Stimulated activated CD8-positive, alpha-beta memory T cell treated with anti-CD3 and anti-CD28 coated beads, Interleukin-7, amount 100 ng/mL, for 24 hours (primary cell): ENCODE data around the gene SMIM9.
A peak's percentile ranks its signal among the peaks of the same experiment; 100 is the strongest.

Experiments used
- DNase-seq: peaks from one replicate; pipeline ENCODE4 v3.0.0-alpha.2; 2020; ENCODE audit warnings: low read depth

SMIM9 gene

DNA sequence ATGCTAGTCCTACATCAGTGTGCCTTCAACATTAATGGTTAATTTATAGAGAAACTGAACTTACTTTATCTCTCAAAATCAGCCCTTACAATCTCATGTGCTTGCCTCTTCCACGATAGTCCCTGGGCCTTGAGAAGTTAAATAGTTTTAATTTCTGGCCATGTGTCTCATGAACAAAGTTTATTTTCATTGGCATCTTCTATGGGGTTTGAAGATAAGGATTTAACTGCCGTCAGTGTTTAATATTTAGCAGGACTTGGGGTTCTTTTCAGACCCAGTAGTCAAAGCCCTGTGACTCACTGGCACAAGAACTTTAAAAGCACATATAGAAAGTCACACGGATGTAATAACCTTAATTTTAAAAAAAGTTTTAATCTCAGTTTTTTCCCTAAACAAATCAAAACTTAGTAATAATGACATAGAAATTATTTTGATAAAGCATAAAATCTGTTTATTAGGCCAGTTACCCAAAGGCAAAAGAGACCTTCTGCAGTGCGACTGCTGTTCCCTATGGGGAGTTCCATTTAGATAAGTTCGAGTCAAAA lies 19.1 kb downstream of the SMIM9 start:
- DNase-seq: no peak

DNA sequence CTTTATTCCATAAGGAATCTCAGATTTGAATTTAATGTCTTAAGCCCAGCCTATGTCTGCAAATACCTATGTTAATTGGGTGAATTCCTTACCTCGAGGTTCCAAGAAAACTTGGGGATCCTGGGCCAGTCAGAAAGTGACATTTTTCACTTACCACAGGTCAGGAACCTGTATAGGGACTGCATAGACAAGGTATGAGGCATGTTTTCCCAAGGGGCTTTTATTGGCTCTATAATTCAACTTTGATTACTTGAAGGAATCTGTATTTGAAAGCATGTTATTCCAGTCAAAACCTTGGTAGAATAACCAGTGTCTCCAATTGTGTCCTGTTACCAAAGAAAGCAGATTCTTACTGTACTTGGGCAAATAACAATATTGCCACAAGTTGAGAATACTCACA lies 20.7 kb downstream of the SMIM9 start:
- no peak for DNase-seq

DNA sequence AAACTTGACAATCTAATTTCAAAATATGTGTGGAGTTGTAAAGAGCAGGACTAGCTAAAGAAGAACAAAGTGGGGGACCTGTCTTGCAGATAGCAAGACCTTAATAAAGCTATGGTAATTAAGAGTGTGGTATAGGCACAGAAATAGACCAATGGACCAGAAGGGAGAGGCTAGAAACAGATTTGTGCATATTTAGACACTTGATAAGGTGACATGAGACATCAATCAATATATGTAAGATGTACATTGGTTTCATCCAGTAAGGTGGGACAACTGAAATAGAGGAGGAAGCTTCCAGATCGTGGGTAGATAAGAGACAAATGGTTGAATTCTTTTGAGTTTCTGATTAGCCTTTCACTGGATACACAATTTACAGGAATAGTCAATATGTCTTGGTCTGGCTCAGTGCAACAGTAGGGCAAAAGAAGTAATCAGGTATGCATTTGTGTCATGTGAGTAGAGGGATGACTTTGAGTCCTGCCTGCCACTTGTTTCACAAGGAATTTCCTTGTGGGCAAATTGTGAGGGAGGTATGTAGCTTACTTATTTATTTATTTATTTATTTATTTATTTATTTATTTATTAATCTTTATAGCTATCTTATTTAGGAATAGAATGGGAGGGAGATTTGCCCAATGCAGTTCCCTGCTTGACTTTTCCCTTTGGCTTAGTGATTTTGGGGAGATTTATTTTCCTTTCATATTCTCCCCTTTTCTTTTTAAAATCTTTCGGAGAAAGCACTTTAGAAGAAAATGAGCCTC lies 21.9 kb downstream of the SMIM9 start:
- DNase-seq: no peak

DNA sequence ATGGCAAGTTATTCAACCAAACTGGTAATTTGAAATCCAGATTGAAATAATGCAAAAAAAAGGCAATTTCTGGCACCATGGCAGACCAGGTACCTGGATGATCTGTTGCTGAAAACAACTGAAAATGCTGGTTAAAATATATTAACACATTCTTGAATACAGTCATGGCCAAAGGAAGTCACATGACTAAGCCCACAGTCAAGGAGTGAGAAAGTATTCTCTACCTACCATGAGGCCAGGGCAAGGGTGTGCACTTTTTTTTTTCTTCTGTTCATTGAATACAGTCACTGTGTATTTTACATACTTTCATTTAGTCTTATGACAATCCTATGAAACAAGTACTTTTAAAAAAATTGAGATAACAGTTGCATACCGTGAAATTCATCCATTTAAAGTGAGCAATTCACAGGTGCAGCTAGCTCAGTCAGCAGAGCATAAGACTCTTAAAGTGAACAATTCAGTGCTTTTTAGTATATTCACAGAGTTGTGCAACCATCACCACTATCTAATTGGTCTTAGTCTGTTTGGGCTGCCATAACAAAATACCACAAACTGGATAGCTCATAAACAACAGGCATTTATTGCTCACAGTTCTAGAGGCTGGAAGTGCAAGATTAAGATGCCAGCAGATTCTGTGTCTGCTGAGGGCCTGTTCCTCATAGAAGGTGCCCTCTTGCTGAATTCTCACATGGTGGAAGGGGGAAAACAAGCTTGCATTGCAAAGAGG lies 24.4 kb downstream of the SMIM9 start:
- no peak for DNase-seq

DNA sequence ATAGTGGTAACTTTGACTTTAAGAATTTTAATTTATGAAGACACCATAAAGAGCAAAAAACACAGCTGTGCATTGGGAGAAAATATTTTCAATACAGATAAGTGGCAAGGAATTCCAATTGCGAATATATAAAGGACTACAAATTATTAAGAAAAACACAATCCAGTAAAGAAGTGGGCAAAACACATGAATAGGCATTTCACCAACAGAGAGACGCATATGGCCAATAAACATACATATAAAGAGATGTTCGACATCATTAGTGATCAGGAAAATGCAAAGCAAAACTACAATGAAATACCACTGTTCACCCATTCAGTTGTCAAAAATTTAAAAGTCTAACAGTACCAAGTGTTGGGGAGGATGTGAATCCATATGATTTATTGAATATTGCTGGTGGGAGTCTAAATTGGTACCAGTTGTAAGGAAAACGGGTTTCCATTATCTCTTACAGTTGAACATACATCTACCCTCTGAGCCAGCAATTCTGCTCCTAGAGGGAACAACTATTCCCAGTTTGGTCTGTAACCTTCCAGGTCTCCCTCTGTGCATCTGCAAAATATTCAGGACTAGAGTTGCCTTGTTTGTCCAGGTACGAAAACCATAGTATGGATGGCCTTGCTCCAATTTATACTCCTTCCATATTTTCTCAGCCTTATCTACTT lies 27.5 kb downstream of the SMIM9 start:
- no peak for DNase-seq

DNA sequence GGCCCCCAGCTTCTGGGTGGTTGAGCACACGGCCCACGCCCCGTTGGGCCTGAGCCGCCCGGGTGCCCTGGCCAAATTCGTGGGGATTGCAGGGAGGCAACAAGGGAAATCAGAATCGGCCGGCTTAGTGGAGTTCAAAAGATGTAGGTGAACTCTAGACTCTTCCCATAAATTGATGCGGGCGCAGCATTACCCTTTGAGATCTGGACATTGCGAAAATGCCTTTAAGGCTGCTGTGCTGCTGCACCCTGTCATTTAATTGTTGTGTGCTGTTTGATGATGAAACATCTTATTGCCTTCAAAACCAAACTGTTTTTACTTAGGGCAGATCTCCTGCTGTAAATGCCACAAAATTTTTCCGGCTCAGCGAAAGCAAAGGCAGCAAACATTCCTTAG lies 28.8 kb downstream of the SMIM9 start:
- DNase-seq: no peak

DNA sequence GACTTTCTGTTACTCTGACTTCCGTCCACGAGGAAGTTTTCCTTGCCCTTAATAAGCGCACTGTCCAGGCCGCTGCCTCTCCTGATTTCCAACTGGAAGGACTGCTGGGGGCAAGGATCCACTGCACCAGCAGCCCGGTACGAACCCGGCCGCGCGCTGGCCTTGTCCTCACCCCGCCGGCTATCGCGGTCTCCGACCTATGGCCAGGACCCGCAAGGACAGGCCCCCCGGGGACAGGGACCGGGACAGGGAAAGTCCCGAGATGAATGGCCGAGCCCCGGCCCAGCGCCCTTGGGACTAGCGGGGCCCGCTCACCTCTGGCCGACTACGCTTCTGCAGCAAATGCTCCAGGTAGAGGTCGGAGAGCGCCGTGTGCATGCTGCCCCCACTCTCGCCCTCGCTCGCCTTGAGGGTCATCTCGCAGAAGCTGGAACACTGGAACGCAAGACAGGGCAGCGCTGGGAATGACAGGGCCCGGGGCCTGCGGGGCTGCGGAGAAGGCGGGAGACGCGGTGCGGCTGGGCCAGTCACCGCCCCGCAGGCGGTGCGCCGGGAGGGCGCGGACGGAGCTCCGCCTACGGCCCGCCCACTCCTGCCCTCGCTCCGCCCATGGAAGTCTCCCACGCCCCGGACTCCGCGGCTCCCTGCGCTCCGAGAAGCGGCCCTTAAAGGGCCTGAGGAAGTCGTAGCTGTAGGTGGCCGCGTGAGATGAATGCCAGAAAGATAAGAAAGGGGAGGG lies 29.3 kb downstream of the SMIM9 start, which contains the start of gene MPP1:
Gene MPP1, minus strand, starts transcription at position 529 of the 739 bp plus-strand sequence. Its CDS starts 112 bp downstream, at position 417.
- peak; percentile 40 for DNase-seq

DNA sequence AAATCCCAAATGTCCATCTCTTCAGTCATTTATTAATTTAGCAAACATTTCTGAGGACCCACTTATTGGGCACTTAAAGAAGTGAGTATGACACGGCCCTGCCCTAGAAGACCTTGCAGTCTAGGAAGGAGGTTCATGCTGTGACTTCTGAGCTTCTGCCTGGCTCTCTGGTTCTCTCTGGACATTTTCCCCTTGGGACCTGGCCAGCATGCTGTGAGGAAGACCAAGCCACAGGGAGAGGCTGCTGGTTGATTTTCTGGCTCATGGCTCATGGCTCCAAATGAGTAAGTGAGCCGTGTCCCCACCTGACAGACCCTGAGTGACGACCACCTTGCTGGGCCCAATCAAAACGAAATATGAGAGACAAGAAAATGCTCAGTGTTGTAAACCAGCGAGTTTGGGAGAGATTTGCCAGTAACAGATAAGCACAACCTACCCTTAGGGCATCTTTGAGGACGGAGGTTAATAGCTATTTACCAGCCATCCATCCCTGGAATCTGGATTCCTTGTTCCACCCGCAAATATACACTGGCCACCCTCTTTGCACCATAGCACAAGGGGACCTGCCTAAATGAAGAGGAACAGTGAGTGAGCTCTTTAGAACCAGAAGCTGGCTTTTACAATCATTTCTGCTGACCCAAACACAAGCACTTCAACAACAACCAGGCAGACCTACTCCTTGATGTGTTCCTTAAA lies 30.1 kb downstream of the SMIM9 start:
- no peak for DNase-seq

DNA sequence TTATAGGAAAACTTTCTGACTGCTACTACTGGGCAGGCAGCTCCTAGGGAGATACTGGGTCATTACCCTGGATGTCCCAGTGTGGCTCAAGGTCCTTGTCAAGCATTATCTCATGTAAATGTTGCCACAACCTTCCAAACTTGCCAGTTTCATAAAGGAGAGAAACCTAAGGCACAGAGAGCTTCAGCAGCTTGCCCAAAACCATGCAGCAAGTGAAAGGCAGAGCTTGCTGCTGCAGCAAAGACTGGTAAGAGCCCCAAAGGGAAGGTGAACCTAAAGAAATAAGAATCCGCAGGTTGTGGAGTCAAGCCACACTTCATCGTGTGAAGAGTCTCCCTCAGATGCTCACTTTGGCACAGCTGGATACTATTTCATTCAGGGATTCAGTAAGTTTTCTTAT lies 31.5 kb downstream of the SMIM9 start:
- DNase-seq: no peak

DNA sequence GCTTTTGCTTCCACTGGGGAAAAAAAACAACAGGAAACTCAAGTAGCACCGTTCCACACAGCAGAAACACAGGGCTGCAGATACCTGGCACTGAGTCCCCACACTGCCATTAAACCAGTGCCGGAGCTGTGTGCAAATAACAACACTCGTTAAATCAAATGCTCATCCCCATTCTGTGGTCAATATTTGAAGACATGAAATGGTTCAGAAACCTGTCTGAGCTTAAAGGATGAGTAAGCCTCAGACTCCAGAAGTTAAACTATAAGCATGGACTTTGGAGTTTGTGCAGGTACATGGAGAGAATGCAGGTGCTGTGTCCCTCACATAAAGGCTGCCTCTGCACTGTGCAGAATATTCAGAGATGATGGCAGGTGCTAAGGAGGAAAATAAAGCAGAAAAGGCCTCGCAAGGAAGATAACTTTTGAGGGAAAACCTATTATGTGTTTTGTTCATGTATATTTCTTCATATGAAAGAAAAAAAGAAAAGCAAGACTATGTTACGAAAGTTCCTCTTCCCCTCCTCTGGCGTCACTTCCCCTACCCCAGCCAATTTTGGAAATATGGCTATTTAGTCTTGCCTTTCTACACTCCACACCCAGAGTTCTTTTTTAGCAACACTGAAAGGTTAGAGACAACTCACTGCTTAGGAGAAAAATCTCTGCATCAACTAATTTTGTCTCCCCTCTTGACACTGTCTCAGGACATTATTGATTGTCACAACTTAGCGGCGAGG lies 33.8 kb downstream of the SMIM9 start:
- DNase-seq: no peak

DNA sequence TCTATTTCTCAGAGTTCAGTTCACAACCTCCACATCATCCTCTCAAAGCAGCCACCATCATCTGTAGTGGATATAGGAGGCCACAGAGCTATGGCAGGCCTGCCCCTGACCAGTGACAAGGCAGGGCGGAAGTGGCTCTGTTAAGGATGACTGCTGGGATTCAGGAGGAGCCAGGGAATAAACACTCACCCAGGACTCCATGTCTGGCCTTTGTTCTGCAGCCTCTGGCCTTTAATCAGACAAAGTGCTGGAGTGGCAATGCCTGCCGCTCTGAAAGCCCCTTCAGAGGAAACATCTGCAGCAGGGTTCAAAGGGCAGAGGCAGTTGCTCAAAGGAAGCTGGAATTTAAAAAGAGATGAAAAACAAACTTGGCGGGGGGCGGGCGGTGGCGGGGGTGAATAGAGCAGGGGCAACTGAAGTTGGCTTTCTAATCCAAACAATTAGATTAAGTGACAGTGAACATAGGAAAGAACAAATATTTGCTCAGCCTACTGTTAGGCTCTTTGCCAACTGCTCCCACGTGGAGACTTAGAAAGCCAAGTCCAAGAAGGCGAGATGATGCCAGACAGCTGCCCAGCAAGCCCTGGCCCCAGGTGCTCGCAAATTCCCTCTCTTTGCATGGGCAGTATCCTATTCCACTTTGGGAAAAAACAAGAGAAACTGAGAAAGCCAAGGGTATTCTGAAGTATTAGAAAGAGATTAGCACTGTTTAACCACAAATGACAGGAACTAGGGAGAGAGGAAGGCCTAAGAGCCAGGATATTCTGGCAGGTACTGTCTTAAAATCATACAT lies 34.7 kb downstream of the SMIM9 start:
- DNase-seq: no peak

DNA sequence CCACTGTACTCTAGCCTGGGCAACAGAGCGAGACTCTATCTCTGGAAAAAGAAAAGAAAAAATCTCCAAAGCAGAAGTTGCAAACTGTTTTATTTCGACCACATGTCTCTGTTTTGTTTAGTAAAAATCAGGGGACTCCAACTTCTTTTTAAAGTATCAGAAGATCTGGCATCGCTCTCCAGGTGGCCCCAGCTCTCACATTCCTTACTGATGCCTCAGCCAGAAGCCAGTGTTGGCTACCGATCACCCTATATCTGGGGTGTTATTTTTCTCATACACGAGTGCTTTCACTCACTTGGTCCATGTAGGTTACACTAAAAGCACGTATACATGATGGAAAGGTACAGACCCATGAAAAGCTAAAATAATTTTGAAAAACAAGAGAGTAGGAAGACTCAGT lies 37.5 kb downstream of the SMIM9 start:
- no peak for DNase-seq

DNA sequence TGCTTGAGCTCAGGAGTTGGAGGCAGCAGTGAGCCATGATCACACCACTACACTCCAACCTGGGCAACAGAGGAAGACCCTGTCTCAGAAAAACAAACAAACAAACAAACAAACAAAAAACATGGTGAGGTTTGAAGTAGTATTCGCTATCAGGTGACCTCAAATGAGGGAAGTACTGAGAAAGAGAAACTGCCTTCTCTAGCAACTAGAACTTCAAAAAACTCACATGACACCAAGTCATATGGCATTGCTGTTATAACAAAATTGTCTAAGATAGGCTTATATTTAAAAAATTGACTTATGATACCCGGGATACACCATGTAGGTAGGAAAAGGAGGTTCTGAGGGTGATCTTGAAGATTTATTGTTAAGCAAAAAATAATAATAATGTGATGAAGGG lies 39.4 kb downstream of the SMIM9 start:
- no peak for DNase-seq

DNA sequence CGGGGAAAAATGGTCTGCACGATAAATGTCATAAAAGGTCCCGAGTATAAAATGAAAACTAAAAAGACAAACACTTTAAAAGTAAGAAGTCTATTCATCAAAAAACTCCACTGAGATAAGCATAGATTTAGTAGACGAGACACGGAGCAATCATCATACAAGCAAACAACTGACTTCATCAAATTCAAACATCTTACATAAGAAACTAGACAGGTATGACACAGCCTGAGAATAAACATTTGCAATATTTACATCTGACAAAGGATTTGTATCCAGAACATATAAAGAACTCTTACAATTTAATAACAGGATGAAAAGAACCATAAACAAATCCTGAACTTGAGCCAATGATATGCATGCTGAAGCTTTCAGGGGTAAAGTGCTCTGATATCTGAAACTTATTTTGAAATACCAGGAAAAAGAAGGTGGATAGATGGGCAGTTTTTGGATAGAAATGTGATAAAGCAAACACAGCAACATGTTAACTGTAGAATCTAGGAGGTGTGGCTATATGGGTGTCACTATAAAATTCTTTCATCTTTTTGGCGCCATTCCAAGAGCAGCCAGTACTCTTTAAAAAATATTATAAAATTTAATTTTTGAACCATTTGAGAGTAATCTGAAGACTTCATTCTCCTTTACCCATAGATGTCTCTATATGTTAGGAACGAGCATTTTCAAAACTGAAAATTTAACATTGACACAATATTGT lies 41.2 kb downstream of the SMIM9 start:
- DNase-seq: no peak

DNA sequence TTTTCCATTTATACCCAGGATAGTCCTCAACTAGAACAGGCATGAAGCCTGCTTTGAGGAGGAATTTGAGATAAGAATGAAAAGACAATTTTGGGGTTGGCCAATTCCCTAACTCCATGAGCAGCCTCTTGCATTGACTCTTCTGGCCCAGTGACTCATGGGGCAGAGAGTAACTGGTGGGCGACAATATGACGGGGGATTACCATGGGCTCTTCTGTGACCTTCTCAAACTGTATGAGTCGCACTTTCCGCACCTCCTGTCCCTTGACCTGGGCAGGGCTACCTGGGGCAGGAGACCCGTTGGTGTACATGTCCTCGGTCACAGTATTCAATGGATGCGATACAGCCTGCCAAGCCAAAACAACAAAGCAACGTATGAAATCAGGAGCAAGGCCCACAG lies 42.5 kb downstream of the SMIM9 start:
- DNase-seq: no peak

DNA sequence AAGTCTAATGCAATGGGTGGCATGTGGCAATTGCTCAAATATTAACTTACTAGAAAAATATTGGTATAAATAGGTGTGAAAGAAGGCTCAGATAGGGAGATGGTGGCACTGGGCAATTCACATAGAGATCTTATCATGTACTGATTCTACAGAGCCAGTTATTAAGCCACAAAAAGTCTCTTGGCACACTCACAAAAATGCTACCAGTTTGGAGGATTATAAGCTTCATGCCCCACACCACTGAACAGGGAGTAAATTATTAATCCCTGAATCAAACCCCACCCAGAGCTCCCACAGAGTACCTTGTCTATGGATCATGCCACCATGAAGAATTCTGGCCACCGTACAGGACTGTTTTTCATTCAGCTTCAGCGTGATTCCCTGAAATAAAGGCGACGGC lies 43.0 kb downstream of the SMIM9 start:
- no peak for DNase-seq

DNA sequence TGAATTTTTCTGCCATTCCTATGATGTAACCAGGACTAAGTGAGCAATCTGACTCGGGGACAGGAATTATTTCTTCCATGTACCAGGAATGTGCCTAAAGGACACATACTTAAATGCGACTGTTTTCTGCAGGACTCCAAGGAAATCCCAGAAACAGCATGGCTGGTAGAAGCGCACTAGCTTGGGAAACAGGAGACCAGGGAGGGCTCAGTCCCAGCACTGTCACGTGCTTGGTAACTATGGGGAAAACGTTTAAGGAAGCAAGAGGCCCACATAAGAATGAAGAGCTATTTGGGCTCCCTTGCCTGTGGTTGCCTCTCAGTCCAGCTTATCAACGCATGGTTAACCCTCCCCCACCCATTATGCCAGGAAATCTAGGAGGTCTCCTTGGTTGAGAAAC lies 48.7 kb downstream of the SMIM9 start:
- DNase-seq: no peak

DNA sequence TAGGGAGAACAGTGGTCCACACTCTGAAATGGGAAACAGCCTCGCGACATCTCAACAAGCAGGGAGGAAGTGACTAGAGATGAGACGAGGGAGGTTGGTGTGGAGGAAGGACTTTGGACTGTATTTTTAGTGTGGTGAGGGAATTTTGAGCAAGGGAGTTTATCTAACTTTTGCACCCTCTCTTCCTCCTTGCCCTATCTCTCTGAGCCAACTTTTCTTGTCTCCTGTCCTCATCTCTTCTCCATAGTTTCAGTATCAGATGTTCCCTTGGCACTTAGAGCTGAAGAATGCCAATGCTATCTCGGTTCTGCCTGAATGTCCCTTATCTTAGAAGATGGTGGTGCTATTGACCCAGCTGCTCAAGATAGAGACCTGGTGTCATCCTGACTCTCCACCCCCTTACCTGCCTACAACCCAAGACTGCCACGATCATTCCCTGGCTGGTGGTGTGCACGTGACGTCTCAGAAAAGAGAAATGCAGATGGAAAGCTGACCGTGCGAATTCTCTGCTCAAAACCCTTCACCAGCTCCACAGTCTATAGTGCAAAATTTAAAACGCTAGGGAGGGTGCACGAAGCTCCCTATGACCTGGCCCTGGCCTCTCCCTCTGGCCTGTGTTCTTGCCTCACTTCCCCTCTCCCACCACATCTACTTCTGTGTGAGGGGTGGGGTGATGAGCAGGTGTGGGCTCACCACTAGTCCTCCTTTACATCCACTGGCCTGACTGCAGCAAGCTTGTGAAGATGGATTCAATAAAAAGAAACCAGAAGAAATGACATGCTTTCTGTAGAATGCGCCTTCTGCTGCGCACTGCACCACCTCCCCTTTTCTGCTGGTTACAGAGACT lies 50.1 kb downstream of the SMIM9 start:
- no peak for DNase-seq
